ENCODE data around the gene SIL1.

SIL1 gene

GRCh38 chr5:138948471-138949222 is 249.5 kb downstream of the SIL1 start:
- TF ChIP-seq, protein P1, sequence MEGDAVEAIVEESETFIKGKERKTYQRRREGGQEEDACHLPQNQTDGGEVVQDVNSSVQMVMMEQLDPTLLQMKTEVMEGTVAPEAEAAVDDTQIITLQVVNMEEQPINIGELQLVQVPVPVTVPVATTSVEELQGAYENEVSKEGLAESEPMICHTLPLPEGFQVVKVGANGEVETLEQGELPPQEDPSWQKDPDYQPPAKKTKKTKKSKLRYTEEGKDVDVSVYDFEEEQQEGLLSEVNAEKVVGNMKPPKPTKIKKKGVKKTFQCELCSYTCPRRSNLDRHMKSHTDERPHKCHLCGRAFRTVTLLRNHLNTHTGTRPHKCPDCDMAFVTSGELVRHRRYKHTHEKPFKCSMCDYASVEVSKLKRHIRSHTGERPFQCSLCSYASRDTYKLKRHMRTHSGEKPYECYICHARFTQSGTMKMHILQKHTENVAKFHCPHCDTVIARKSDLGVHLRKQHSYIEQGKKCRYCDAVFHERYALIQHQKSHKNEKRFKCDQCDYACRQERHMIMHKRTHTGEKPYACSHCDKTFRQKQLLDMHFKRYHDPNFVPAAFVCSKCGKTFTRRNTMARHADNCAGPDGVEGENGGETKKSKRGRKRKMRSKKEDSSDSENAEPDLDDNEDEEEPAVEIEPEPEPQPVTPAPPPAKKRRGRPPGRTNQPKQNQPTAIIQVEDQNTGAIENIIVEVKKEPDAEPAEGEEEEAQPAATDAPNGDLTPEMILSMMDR (IDR thresholded peaks at IDR 0.05; ENCODE audit: control extremely low read depth, extremely low read depth, low read depth, missing control alignments) = no peak
- DNase-seq (ENCODE audit: extremely low spot score) = no peak
- ChIA-PET POLR2A (no interaction called here), CTCF (no interaction called here)

GRCh38 chr5:138947780-138948179 is 250.4 kb downstream of the SIL1 start:
- ChIA-PET POLR2A (no interaction called here), CTCF (interaction anchor here (1.2 kb wide), 1 partner anchor 24 kb away, joined by 3 read pairs; no protein-coding TSS in a partner anchor)

DNA sequence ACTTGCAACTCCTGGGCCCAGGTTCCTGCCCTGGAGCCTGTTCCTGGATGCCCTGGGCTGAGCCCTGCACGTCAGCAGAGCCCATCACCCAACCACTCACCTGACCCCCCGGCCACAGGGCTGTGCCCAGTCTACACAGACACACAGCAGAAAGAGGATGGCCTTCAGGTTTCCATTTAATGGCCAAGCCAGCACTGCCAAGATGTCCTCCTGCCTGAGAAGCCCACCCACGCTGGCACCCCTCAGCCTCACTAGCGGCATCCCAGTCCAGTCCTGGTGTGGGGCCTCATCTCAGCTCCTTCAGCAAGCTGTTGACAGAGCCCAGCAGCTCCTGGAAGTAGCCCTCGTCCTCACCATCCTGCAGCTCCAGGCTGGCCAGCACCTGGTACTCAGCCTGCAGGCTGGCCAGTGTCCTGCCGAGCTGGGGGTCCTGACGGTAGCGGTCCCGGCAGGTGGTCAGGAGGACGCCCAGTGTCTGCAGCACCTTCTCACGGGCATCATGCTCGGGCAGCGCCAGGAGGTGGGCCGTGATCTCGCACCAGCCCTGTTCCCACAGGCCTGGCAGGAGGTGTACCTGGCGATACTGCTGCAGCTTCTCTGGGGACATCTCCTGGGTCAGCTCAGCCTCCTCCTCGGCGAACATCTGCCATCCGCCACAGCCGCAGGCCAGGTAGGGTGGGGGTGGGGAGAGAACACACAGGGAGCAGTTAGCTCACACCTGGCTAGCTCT is 251.2 kb downstream of the SIL1 start:
- TF ChIP-seq, protein P1 (IDR thresholded peaks at IDR 0.05; ENCODE audit: control extremely low read depth, extremely low read depth, low read depth, missing control alignments) = no peak
- ChIA-PET POLR2A (no interaction called here), CTCF (interaction anchor here (1.2 kb wide), 1 partner anchor 25 kb away, joined by 3 read pairs; no protein-coding TSS in a partner anchor)
- no peak for DNase-seq (ENCODE audit: extremely low spot score)

More at GRCh38 chr5:138947780-138948179, 250.4 kb downstream of the SIL1 start:
- DNase-seq (ENCODE audit: extremely low spot score) = no peak
- TF ChIP-seq, protein P1 (IDR thresholded peaks at IDR 0.05; ENCODE audit: control extremely low read depth, extremely low read depth, low read depth, missing control alignments) = no peak

GRCh38 chr5:138946241-138946623 is 251.9 kb downstream of the SIL1 start:
- ChIA-PET POLR2A (no interaction called here), CTCF (no interaction called here)
- no peak for DNase-seq (ENCODE audit: extremely low spot score)
- TF ChIP-seq, protein P1 (IDR thresholded peaks at IDR 0.05; ENCODE audit: control extremely low read depth, extremely low read depth, low read depth, missing control alignments) = no peak

DNA sequence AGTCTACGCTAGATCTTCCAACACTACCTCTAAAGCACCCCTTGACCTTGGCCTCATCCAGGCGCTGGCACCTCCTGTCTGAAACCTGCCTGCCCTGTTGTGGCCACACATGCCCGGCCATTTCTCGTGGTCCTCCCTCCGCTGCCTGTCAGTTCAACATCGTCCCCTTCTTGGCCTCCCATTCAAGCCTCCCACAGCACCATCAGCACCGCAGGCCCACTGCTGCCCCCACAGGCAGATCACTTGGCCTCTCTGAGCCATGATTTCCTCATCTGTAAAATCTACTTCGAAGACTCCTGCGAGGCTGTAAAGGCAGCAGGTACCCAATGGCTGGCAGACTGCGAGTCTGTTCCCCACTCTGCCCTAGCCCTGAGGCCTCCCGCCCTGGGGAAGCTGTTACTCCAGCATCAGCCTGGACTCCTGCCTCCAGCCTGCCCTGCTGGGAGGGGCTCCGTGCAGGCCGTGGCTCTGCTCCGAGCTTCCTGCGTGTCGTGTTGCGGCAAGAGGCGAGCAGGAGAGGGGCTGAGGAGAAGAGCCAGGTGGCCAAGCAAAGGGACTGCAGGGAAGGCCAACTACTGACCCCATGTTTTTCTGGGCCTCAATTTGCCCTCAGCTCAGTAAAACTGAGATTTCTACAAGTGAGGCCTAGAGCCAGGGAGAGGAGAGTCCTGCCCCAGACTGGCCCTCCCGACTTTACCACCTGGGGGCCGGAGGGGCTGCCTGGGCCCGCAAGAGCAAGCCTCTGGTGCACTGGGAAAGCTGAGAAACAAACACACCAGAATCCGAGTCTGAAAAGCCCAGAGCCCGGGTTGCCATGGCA is 252.5 kb downstream of the SIL1 start:
- TF ChIP-seq, protein P1 (IDR thresholded peaks at IDR 0.05; ENCODE audit: control extremely low read depth, extremely low read depth, low read depth, missing control alignments) = no peak
- no peak for DNase-seq (ENCODE audit: extremely low spot score)
- ChIA-PET POLR2A (no interaction called here), CTCF (no interaction called here)
